NCI-H748 (cell line): ENCODE measurements around the gene SHCBP1.

ENCODE experiments used
- DNase-seq: peaks from one replicate; lab custom pipeline; 2025; ENCODE audit not compliant: unreplicated experiment; lab: John Stamatoyannopoulos, UW

The SHCBP1 gene

DNA sequence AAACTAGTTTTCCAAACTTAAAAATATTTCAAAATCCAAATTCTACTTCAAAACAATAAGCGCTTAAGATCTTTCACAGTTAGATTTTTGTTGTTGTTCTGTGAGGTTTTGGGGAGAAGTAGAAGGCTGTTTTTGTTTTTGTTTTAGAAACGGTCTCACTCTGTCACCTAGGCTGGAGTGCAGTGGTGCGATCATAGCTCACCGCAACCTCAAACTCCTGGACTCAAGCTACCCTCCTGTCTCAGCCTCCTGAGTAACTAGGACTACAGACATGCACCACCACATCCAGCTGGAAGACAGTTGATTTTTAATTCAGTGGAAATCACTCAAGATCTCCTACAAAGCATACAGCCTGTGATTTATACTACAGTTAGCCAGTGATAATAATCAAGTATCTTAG lies 2.7 kb downstream of the SHCBP1 start:
- no peak for DNase-seq

DNA sequence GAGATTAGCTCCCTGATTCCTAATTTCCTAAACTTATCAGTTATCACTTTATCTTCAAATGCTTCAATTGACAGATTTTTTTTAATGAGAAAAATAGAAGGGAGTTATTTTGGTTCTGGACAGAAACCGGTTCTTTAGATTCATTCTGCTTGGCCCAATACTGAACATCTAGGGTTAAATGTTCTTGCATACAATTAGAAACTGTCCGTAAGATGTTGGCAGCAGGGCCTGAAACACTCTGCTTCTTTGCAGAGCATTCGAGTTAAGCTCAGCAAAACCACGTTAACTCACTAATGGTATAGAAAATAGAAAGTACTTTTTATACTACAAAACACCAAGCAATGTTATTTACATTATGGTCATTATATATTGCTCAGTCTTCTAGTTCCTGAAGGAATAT lies 7.2 kb downstream of the SHCBP1 start:
- DNase-seq = no peak

- DNase-seq = no peak
Measured at GRCh38 chr16:46613352-46613751, 7.8 kb downstream of the SHCBP1 start.

DNA sequence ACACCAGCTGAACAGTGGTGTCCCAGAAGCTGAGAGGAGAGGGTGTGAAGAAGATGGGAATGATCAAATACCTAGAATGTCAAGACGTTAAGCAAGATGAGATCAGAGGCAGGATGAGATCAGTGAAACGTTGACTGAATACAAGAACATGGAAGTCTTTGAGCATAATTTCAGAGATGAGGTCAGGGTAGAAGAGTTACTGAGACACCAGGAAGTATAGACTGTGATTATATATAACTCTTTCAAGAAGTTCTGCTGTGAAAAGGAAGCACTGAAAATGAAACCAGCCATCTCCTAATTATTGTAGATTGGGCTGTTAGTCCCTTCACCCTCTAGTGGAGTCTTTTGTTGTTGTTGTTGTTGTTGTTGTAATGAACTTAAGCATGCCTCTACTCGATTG lies 9.1 kb downstream of the SHCBP1 start:
- no peak for DNase-seq

DNA sequence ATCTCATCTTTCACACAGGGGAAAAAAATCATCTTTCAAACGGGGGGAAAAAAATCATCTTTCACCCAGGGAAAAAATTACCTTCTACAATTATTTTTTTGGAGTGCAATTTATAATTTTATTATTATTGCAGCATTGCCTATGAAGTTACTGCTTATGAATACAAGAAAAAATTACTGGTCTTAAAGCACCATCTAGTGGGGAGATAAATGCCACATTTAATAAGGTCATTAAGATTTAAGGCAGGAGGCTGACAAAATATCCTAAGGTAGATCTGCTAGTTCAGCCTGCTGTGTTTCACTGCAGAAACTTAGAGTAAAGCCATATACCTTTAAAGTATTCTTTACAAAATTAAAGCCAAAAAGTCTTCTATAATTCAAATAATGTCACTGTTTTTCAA lies 13.7 kb downstream of the SHCBP1 start:
- peak; percentile 30 for DNase-seq

DNA sequence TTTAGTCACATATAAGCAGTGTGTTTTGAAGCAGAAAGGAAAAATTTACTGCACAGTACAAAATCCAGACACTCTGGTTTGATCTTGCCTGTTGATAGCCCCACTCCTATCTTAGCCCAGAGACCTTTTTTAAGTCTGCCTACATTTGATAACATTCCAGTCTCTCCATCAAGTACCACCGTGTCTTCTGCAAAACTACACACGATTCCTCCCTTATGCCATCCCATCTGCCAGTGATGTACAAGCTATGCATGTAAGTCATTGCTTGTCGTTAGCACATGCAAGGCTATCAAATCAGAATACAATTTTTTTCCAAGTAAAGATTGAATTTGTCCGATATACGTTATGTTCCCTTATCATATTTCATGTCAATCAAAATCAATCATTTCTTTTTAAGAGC lies 14.9 kb downstream of the SHCBP1 start:
- DNase-seq = no peak

DNA sequence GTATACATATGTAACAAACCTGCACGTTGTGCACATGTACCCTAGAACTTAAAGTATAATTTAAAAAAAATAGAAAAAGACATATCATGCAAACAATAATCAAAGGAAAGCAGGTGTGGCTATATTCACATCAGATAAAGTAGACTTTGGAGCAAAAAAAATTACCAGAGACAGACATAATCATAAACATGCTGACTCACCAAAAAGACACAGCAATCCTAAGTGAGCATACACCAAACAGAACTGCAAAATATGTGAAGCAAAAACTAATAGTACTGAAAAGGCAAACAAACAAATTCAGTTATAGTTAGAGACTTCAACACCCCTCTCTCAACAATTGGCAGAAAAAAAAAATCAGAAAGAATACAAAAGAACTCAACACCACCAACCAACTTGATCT lies 29.9 kb downstream of the SHCBP1 start:
- DNase-seq = no peak

DNA sequence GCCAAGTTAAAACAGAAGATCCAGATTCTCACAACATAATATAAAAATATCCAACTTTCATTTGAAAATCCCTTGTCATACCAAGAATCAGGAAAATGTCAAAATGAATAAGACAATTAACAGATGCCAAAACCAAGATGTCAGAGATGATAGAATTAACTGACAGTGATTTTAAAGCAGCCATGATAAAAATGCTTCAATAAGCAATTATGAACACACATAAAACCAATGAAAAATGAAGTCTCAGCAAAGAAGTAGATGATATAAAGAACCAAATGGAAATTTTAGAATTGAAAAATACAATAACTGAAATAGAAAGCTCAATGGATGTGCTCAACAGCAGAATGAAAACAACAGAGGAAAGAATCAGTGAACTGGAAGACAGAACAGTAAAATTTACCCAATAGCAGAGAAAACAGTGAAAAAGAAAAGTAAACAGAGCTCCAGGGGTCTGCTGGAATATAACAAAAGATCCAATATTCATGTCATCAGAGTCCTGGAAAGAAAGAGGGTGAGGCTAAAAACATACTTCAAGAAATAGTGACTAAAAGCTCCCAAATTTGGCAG lies 35.1 kb downstream of the SHCBP1 start:
- DNase-seq = no peak

GRCh38 chr16:46583036-46583435 lies 38.1 kb downstream of the SHCBP1 start:
- DNase-seq = no peak

- DNase-seq = no peak
Measured at GRCh38 chr16:46582313-46582712, 38.9 kb downstream of the SHCBP1 start.

DNA sequence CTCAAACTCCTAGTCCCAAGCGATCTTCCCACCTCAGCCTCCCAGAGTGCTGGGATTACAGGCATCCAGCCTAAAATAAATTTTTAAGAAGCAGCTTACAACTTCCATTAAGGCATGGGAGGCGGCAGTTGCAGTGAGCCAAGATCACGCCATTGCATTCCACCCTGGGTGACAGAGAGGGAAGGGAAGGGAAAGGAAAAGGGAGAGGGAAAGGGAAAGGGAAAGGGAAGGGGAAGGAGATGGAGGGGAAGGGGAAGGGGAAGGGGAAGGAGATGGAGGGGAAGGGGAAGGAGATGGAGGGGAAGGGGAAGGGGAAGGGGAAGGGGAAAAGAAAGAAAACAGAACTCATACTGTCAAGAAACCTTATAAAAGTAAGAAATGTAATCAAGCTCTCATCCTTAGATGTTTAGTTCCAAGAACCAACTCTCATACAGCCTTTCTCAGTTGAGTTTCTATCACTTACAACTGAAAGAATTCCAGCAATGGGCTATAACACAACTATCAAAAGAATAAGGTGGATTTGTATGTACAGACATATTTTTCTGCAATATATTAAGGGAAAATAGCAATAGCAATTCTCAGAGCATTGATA lies 43.1 kb downstream of the SHCBP1 start:
- no peak for DNase-seq

GRCh38 chr16:46573834-46574159 lies 47.4 kb downstream of the SHCBP1 start:
- no peak for DNase-seq

DNA sequence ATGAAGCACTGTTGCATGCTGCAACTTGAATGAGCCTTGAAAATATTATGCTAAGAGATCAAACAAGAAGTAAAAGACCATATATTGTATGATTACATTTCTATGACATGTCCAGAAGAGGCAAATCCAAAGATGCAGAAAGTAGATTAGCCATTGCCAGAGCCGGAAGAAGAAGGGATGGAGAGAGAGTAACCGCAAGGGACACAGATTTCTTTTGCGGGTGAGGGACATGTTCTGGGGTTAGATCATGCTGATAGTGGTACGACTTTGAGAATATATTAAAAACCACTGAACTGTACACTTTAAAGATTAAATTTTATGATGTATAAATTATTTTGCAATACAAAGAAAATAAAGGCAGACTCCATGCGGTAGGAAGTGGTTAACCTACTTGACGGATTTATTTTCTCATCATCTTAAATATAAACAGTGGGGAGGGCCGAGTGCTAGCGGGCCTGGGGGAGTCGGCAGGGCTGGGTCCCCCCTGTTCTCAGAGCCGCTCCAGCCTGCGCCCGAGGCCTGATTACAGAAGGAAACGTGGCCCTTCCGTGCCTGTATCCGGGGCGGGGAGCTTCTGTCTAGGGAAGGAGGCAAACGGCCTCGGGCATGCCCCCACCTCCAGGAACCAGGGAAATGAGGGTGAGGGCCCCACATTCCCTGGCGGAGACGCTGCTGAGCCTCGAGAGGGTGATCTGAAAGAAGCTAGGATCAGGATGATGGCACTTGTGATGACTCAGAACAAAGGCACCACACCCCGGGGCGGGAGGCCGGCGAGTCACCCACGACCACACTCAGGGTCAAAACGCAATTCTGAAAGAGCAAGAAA lies 48.0 kb downstream of the SHCBP1 start:
- no peak for DNase-seq

DNA sequence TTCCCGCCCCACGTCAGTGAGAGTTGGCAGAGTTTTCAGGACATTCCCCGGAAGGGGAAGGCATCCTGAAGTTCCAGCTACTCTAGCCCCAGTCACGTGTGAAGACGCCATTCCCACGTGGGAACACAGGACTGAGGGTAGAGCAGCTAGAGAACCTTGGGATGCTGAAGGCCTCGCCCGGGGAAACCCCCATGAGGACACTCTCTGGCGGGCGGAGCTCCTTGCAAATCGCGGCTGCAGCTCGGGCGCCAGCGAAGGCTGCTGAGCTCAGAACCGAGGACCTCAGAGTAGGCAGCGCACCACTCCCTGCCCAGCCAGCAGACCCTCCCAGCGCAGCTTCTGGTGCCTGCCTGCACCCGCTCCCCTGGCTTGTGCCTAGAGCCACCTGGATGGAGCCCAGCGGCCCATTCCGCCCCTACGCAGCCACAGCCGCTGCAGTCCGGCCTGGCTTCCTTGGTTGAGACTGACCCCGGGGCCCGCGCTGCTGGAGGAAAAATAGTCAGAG lies 51.9 kb downstream of the SHCBP1 start:
- no peak for DNase-seq

DNA sequence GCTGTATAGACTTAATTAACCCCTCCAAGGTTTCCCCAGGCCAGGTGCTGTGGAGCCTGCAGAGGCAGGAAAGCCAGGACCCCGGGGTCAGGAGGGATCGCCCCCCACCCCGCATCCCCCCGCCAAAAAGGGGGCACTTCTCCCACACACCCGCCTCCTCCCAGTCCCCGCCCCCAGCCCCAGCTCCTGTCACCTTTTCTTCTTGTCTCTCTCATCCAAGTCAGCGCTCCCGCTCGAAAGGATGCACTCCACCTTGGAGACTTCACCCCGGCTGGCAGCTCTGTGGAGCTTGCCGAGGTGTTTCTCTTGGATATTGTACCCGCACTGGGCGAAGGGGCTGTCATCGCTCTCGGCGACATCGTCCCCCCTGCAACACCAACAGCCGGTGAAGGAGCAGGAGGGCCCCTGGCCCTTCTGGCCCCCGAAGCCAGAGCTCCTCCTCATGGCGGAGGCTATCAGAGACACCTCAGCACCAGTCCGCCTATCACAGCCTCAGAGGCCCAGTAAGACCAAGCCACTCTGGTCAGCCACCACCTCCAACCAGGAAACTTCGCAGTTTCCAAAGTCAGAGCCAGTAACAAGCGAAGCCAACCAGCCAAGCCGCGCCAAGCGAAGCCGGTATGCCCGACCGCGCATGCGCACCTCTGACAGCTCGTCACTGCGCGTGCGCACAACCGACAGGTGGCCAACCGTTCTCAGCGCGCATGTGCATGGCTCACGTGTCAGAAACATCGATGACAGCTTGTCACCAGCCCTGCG lies 52.5 kb downstream of the SHCBP1 start:
- DNase-seq = no peak

GRCh38 chr16:46562979-46563378 lies 58.2 kb downstream of the SHCBP1 start:
- no peak for DNase-seq

- no peak for DNase-seq
Measured at GRCh38 chr16:46558018-46558417, 63.2 kb downstream of the SHCBP1 start.

DNA sequence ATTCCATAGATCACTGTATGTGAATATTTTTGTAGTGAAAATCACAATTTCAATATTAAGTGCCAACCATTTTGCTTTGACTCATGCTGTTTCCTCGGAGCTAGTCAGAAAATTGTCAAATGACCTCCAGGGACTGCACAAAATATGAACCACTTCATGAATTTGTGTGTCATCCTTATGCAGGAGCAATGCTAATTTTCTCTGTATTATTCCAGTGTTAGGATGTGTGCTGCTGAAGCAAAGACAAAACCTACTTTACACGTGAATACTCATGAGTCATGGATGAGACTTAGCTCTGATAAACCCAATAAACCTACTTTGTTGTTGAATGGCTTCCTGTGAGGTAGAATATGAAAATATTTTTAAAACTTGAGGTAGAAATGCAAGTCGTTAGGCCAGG lies 65.2 kb downstream of the SHCBP1 start:
- DNase-seq = no peak

DNA sequence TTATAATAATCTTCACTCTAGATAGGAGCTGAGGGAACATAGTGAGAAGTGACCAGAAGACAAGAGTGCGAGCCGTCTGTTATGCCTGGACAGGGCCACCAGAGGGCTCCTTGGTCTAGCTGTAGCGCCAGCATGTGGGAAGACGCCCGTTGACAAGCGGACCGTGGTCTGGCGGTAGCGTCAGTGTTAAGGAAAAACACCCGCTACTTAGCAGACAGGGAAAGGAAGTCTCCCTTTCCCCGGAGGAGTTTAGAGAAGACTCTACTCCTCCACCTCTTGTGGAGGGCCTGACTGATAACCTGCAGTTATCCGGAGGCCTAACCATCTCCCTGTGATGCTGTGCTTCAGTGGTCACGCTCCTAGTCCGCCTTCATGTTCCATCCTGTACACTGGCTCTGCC lies 66.7 kb downstream of the SHCBP1 start:
- peak; percentile 39 for DNase-seq

GRCh38 chr16:46549477-46549876 lies 71.7 kb downstream of the SHCBP1 start:
- DNase-seq = no peak
